Loucy (cell line): Measurements from ENCODE around the gene TIRAP.

Source experiments
- H2AFZ ChIP-seq: fragments of 200-600 bp; sonication (generic); 2 replicates; pipeline ENCODE4 v1.6.0; 2016; ENCODE audit warnings: antibody characterized with exemption, mild to moderate bottlenecking, low read length, moderate library complexity
- H3F3A ChIP-seq: fragments of 200-600 bp; 2 replicates; pipeline ENCODE4 v1.6.0; 2016; ENCODE audit warnings: antibody characterized with exemption, low read depth, mild to moderate bottlenecking
- H3K27me3 ChIP-seq: fragments of 200-600 bp; sonication (generic); 2 replicates; pipeline ENCODE4 v1.6.1; 2014; ENCODE audit warnings: low read length, mild to moderate bottlenecking; ENCODE audit not compliant: insufficient read depth, poor library complexity, severe bottlenecking
- H3K36me3 ChIP-seq: fragments of 200-600 bp; sonication (generic); 2 replicates; pipeline ENCODE4 v1.6.1; 2016; ENCODE audit warnings: low read length; ENCODE audit not compliant: insufficient read depth
- H3K4me1 ChIP-seq: fragments of 200-600 bp; sonication (generic); 2 replicates; pipeline ENCODE4 v1.5.1; 2014; ENCODE audit warnings: low read length, mild to moderate bottlenecking; ENCODE audit not compliant: insufficient read depth, poor library complexity, severe bottlenecking
- H3K4me2 ChIP-seq: fragments of 200-600 bp; sonication (generic); 2 replicates; pipeline ENCODE4 v1.6.0; 2014; ENCODE audit warnings: antibody characterized with exemption, low read length, low read depth, mild to moderate bottlenecking; ENCODE audit not compliant: poor library complexity, severe bottlenecking
- H3K4me3 ChIP-seq: fragments of 200-600 bp; sonication (generic); 2 replicates; pipeline ENCODE4 v1.5.1; 2014; ENCODE audit warnings: low read length, mild to moderate bottlenecking, mixed read lengths; ENCODE audit not compliant: poor library complexity, severe bottlenecking
- H3K79me2 ChIP-seq: fragments of 200-600 bp; sonication (generic); 2 replicates; pipeline ENCODE4 v1.6.1; 2014; ENCODE audit warnings: low read length; ENCODE audit not compliant: insufficient read depth
- H3K9ac ChIP-seq: fragments of 200-600 bp; sonication (generic); 2 replicates; pipeline ENCODE4 v1.6.0; 2014; ENCODE audit warnings: mild to moderate bottlenecking, low read depth, low read length, moderate library complexity; ENCODE audit not compliant: poor library complexity, severe bottlenecking
- H3K9me2 ChIP-seq: fragments of 200-600 bp; sonication (generic); replicated peaks from 2 replicates; pipeline ENCODE4 v1.6.1; 2016; ENCODE audit warnings: low read depth, low read length, mixed read lengths
- H3K9me3 ChIP-seq: fragments of 200-600 bp; sonication (generic); 2 replicates; pipeline ENCODE4 v1.6.1; 2014; ENCODE audit warnings: mild to moderate bottlenecking, antibody characterized with exemption, low read length, low read depth; ENCODE audit not compliant: insufficient read depth
- H4K20me1 ChIP-seq: fragments of 200-600 bp; sonication (generic); 2 replicates; pipeline ENCODE4 v1.6.0; 2014; ENCODE audit warnings: antibody characterized with exemption, low read length, mild to moderate bottlenecking; ENCODE audit not compliant: insufficient read depth, poor library complexity, severe bottlenecking
- CTCF ChIP-seq: fragments of 200-600 bp; sonication (generic); conservative IDR thresholded peaks from 2 replicates; pipeline ENCODE4 v1.5.1; 2014; ENCODE audit warnings: mild to moderate bottlenecking, antibody characterized with exemption, low read length
- EZH2phosphoT487 ChIP-seq: fragments of 200-600 bp; IDR thresholded peaks from 2 replicates; pipeline ENCODE4 v1.6.1; 2018; ENCODE audit warnings: antibody characterized with exemption, mild to moderate bottlenecking, moderate library complexity, borderline replicate concordance

The TIRAP gene

GRCh38 chr11:126297004-126297403, 14.1 kb downstream of the TIRAP start:
- no peaks in the 10 kb centered on the region for H3K27me3 ChIP-seq
- no peaks in the 10 kb centered on the region for H3K9me3 ChIP-seq
- no peaks in the 10 kb centered on the region for H3K4me1 ChIP-seq
- no peaks in the 10 kb centered on the region for H3K9me2 ChIP-seq
- H3F3A ChIP-seq = no peaks in the 10 kb centered on the region
- no peak overlapping the region for H2AFZ ChIP-seq
- H3K36me3 ChIP-seq = no peaks in the 10 kb centered on the region
- H3K4me3 ChIP-seq = no peak overlapping the region
- H3K79me2 ChIP-seq = 0 out of 2 replicates have a peak, but pooled peaks cover 4% of the 10 kb centered on the region
- H4K20me1 ChIP-seq = no peaks in the 10 kb centered on the region
- H3K4me2 ChIP-seq = no peak overlapping the region
- H3K9ac ChIP-seq = no peak overlapping the region
- TF ChIP-seq EZH2phosphoT487 (no peak), CTCF (no peak)

GRCh38 chr11:126303623-126304456, 20.9 kb downstream of the TIRAP start, which contains the start of gene DCPS:
TSS of gene DCPS (plus strand) at chr11:126304060. CDS start at chr11:126304081, 21 bp downstream.
- H3K9me3 ChIP-seq = no peaks in the 10 kb centered on the region
- peak within 1 kb of the TSS; percentile 81 for H3K4me3 ChIP-seq
- TF ChIP-seq EZH2phosphoT487 = no peak
- H3F3A ChIP-seq = no peaks in the 10 kb centered on the region
- no peaks in the 10 kb centered on the region for H3K36me3 ChIP-seq
- H3K9ac ChIP-seq = peak within 1 kb of the TSS; percentile 98
- H3K9me2 ChIP-seq = no peaks in the 10 kb centered on the region
- H3K4me1 ChIP-seq = peaks cover 30% of the 10 kb centered on the region
- no peaks in the 10 kb centered on the region for H4K20me1 ChIP-seq
- H3K4me2 ChIP-seq = peak within 1 kb of the TSS; percentile 98
- H3K27me3 ChIP-seq = no peaks in the 10 kb centered on the region
- peak within 1 kb of the TSS; percentile 90 for H2AFZ ChIP-seq
- H3K79me2 ChIP-seq = peaks cover 44% of the 10 kb centered on the region

DNA sequence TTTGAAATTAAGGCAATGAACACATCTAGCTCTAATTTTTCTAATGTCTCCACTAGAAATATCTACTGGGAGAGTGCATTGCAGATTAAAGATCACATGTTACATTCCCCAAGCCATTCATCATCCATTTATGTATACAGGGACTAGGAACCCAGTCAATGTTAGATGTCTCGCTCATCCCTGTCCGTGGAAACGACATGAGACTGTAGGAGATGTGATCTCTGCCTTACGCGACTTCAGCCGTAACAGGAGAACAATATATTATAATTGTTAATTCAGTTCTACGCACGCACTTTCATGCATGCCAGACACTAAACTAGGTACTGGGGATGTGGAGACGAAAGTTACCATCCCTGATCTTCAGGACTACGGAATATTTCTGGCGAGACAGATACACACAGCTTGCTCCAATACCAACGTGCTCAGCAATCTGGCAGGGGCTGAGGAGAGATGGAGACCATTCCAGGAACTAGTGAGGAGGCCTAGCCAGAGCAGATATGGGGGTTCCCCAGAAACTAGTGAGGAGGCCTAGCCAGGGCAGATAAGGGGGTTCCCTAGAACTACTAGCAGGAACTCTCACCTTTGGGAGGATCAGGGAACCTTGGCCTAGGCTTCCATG, 21.7 kb downstream of the TIRAP start:
- H3K4me3 ChIP-seq = peak overlapping the region; percentile 81
- peaks cover 44% of the 10 kb centered on the region for H3K79me2 ChIP-seq
- H3K4me2 ChIP-seq = peak overlapping the region; percentile 98
- H3K9ac ChIP-seq = peak overlapping the region; percentile 98
- H3F3A ChIP-seq = no peaks in the 10 kb centered on the region
- H3K27me3 ChIP-seq = no peaks in the 10 kb centered on the region
- no peaks in the 10 kb centered on the region for H3K36me3 ChIP-seq
- H3K4me1 ChIP-seq = peaks cover 30% of the 10 kb centered on the region
- no peaks in the 10 kb centered on the region for H3K9me2 ChIP-seq
- no peaks in the 10 kb centered on the region for H3K9me3 ChIP-seq
- H2AFZ ChIP-seq = peak overlapping the region; percentile 90
- no peaks in the 10 kb centered on the region for H4K20me1 ChIP-seq
- TF ChIP-seq EZH2phosphoT487 (no peak), CTCF (no peak)
